Body of pancreas (tissue), 4 donors: ENCODE data around the gene SYT9. TPM values are rescaled to one million over a fixed set of nuclear protein-coding genes. Genes with fewer than 3 reads are reported as not detected.

ENCODE experiments used
- ATAC-seq: fragments of 150-250 bp; one replicate; pipeline ENCODE4 v1.9.1; 2016
- DNase-seq, 4 donors: peaks; one replicate each; pipeline ENCODE4 v3.0.0-alpha.2; 2019
- H3K27ac ChIP-seq, 4 donors: fragments of 200-600 bp; sonication (generic); 1 replicate in 3 of 4; 2 replicates in 1 of 4; pipeline versions ENCODE4 v1.5.1 to v1.6.1; 2016 to 2019; ENCODE audit warnings: mild to moderate bottlenecking in 1 of 4, mixed read lengths in 1 of 4, moderate library complexity in 1 of 4
- H3K27me3 ChIP-seq, 2 donors: fragments of 200-600 bp; sonication (generic); one replicate each; pipeline ENCODE4 v1.6.0; 2016; ENCODE audit warnings: mild to moderate bottlenecking in 1 of 2
- H3K36me3 ChIP-seq, 2 donors: fragments of 200-600 bp; sonication (generic); replicated peaks in 1 of 2; 2 replicates each; pipeline ENCODE4 v1.5.1; 2016; ENCODE audit warnings: low read depth in 2 of 2; ENCODE audit not compliant: insufficient read depth in 1 of 2
- H3K4me1 ChIP-seq: fragments of 200-600 bp; sonication (generic); one replicate; pipeline ENCODE4 v1.6.0; 2016
- H3K4me3 ChIP-seq, 2 donors: fragments of 200-600 bp; sonication (generic); 1 replicate in 1 of 2; 2 replicates in 1 of 2; pipeline ENCODE4 v1.5.1; 2016 to 2019
- H3K9me3 ChIP-seq, 3 donors: fragments of 200-600 bp; sonication (generic); 1 replicate in 2 of 3; 2 replicates in 1 of 3; pipeline ENCODE4 v1.5.1; 2016
- POLR2A ChIP-seq, 3 donors: fragments of 450-650 bp; IDR thresholded peaks; one replicate each; pipeline ENCODE4 v1.6.1; 2016; ENCODE audit warnings: antibody characterized with exemption in 3 of 3, mild to moderate bottlenecking in 2 of 3
- WGBS, 2 donors: methylation state at CpG; one replicate each; pipeline ENCODE4 v1.1.5; 2017; 5-methylcytosine and 5-hydroxymethylcytosine counted together
- intact Hi-C: fragments of 100-400 bp; cut with DNase I; formaldehyde crosslinking; loops from one replicate; pipeline ENCODE4 v1.15.1; 2023
- total RNA-seq, 2 donors: library from RNA; depleted of rRNA; stranded (reverse); fragments of >200 nt; gene quantifications; one replicate each; pipeline ENCODE4 v1.1.0, GENCODE V29; 2016
- TF ChIP-seq, protein P1 (sequence below), 7 experiments: fragments of 450-650 bp in 4 of 7; fragments of 200-600 bp in 3 of 7; sonication (generic) in 3 of 7; IDR thresholded peaks; one replicate each; pipeline ENCODE4 v1.5.1; 2016 to 2019; ENCODE audit warnings: antibody characterized with exemption in 7 of 7

Gene SYT9
- total RNA-seq, 2 donors from 2014 or later, result 1.0 TPM; not detected in 1

DNA sequence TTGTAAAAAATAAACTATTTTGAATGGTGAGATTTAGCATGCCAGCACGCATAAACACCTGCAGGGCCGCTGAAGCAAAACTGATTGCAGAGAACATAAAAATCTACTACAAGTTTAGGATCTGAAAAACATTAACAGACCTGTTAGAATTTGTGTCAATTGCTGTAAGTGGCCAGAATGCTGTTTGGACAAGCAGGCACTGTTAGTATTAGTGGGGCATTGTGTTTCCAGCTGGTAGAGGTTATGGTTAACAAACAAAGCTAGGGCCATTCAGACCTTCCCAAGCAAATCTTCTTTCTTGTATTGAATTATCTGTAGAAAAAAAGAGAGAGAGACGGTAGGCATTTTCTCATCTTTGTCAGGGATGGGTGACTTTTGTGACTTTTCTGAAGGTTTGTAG, 176.0 kb downstream of the SYT9 start:
- no peaks in the 10 kb centered on the region for H3K4me1 ChIP-seq
- TF ChIP-seq POLR2A (IDR thresholded peaks at IDR 0.05), result no peak
- TF ChIP-seq, protein P1, sequence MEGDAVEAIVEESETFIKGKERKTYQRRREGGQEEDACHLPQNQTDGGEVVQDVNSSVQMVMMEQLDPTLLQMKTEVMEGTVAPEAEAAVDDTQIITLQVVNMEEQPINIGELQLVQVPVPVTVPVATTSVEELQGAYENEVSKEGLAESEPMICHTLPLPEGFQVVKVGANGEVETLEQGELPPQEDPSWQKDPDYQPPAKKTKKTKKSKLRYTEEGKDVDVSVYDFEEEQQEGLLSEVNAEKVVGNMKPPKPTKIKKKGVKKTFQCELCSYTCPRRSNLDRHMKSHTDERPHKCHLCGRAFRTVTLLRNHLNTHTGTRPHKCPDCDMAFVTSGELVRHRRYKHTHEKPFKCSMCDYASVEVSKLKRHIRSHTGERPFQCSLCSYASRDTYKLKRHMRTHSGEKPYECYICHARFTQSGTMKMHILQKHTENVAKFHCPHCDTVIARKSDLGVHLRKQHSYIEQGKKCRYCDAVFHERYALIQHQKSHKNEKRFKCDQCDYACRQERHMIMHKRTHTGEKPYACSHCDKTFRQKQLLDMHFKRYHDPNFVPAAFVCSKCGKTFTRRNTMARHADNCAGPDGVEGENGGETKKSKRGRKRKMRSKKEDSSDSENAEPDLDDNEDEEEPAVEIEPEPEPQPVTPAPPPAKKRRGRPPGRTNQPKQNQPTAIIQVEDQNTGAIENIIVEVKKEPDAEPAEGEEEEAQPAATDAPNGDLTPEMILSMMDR (IDR thresholded peaks at IDR 0.05), result no peak
- 59 to 66% methylated on average over 3 of the region's 3 CpGs for WGBS, 2 donors

DNA sequence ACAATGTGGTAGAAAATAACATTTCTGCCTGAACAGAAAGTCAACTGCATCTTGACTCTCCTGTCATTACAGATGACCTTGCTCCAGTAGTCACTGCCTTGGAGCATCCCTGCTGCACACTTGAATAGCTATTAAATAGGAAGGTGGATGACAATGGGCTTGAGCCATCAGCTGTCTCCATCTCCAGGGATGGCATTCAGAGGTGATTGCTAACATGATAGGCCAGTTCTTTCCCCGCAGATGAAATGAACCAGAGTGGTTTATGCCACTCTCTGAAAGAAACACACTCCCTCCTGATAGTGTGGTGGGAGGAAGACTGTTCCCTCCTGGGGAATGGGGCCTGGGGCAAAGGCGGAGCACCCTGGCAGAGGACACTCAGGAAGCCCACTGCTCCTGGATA, 176.5 kb downstream of the SYT9 start:
- no peaks in the 10 kb centered on the region for H3K4me1 ChIP-seq
- no peak overlapping the region for H3K27ac ChIP-seq
- H3K4me3 ChIP-seq, result no peak overlapping the region
- no peaks in the 10 kb centered on the region for H3K27me3 ChIP-seq
- intact Hi-C loops, result no loop called here
- no peak for ATAC-seq
- TF ChIP-seq POLR2A (IDR thresholded peaks at IDR 0.05), result no peak
- TF ChIP-seq, protein P1 (IDR thresholded peaks at IDR 0.05), result no peak
- 86 to 87% methylated on average over 2 of the region's 2 CpGs for WGBS, 2 donors
- no peaks in the 10 kb centered on the region for H3K36me3 ChIP-seq
- no peak for DNase-seq
- H3K9me3 ChIP-seq, result no peaks in the 10 kb centered on the region

More for the DNA sequence above, 176.0 kb downstream of the SYT9 start:
- no peaks in the 10 kb centered on the region for H3K36me3 ChIP-seq
- intact Hi-C loops, result no loop called here
- H3K27me3 ChIP-seq, result no peaks in the 10 kb centered on the region
- H3K4me3 ChIP-seq, result no peak overlapping the region
- no peaks in the 10 kb centered on the region for H3K9me3 ChIP-seq
- DNase-seq (no peak), ATAC-seq (no peak)
- no peak overlapping the region for H3K27ac ChIP-seq

DNA sequence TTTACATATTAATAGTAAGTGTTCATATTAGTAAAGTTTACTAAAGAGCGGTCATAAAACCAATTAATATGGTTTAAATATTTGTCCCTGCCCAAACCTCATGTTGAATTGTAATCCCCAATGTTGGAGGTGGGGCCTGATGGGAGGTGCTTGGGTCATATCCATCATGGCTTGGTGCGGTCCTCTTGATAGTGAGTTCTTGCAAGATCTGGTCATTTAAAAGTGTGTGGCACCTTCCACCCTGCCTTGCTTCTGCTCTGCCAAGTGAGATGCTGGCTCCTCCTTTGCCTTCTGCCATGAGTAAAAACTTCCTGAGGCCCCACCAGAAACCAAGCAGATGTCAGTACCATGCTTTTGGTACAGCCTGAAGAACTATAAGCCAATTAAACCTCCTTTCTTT, 178.8 kb downstream of the SYT9 start:
- DNase-seq (no peak), ATAC-seq (no peak)
- Histone ChIP-seq H3K36me3 (no peaks in the 10 kb centered on the region), H3K9me3 (no peaks in the 10 kb centered on the region), H3K4me1 (no peaks in the 10 kb centered on the region), H3K27me3 (no peaks in the 10 kb centered on the region), H3K27ac (no peak overlapping the region), H3K4me3 (no peak overlapping the region)
- no peak for TF ChIP-seq POLR2A (IDR thresholded peaks at IDR 0.05)
- TF ChIP-seq, protein P1 (IDR thresholded peaks at IDR 0.05), result no peak
- WGBS, 2 donors, result 93 to 97% methylated on average over 2 of the region's 2 CpGs
- intact Hi-C loops, result no loop called here

DNA sequence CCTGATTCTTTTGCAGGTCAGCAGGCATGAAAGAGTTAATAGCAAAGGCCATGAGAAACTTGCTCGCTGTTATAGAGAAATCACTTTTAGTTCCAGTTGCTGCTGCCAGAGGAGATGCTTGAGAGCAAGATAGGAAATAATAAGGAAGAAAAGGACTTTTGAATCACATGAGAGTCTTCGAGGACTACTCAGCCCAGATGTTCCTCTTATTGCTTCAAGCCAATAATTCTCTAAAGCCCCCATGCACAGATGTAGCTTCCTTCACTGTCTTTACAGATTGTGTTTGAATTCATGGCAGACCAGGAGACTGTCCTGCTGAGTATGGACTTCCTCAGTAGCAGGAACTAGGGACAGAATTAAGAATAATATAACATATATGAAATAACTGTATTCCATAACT, 183.5 kb downstream of the SYT9 start:
- Histone ChIP-seq H3K36me3 (no peaks in the 10 kb centered on the region), H3K27me3 (no peaks in the 10 kb centered on the region), H3K27ac (no peak overlapping the region), H3K4me1 (no peaks in the 10 kb centered on the region), H3K4me3 (no peak overlapping the region), H3K9me3 (no peaks in the 10 kb centered on the region)
- DNase-seq (no peak), ATAC-seq (no peak)
- intact Hi-C loops, result no loop called here
- TF ChIP-seq POLR2A (IDR thresholded peaks at IDR 0.05), result no peak
- TF ChIP-seq, protein P1 (IDR thresholded peaks at IDR 0.05), result no peak
- 38 to 48% methylated on average over 2 of the region's 2 CpGs for WGBS, 2 donors

DNA sequence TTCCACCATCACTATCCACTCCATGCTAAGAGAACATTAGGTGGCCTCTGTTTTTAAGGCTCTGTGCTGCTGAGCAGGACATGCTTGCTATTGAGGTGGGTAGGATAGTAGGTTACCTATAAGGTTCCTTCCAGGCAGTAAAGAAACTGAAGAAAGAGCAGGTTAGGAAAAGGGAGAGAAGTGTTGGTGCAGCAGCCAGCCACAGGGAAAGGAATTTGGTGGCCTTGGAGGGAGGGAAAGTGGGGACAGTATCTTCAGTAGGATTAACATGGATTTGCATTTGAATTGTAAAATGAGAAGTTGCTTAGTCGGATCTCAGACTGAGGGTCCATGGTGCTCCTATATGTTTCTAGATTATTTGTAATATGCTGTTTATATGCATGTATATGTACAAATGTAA, 184.4 kb downstream of the SYT9 start:
- no peaks in the 10 kb centered on the region for H3K9me3 ChIP-seq
- no peak for ATAC-seq
- no peaks in the 10 kb centered on the region for H3K36me3 ChIP-seq
- no peaks in the 10 kb centered on the region for H3K27me3 ChIP-seq
- no peak for DNase-seq
- no peaks in the 10 kb centered on the region for H3K4me1 ChIP-seq
- 81 to 93% methylated on average over 1 of the region's 1 CpG for WGBS, 2 donors
- intact Hi-C loops, result no loop called here
- H3K4me3 ChIP-seq, result no peak overlapping the region
- H3K27ac ChIP-seq, result no peak overlapping the region
- TF ChIP-seq, protein P1 (IDR thresholded peaks at IDR 0.05), result no peak
- no peak for TF ChIP-seq POLR2A (IDR thresholded peaks at IDR 0.05)
